Measurements from ENCODE around the gene NDUFA5. TPM values are rescaled to one million over a fixed set of nuclear protein-coding genes. Genes with fewer than 3 reads are reported as not detected.

The NDUFA5 gene
- polyA plus RNA-seq, 1 of the 3 experiments (the other 2 are of a cell fraction): 10.9 TPM

- TF ChIP-seq ZBTB33 (IDR thresholded peaks at IDR 0.05; ENCODE audit: borderline replicate concordance, low read depth) (peak; percentile 22; the same call in 1 of the 2 replicates), SIN3A (IDR thresholded peaks at IDR 0.05; ENCODE audit: borderline replicate concordance, low read depth, low read length) (peak; percentile 39; the same call in 1 of the 2 replicates), RXRA (IDR thresholded peaks at IDR 0.05; ENCODE audit: borderline replicate concordance, low read depth) (peak; percentile 77; the same call in 1 of the 2 replicates), FOXJ3 (CRISPR knock-in tag; IDR thresholded peaks at IDR 0.05) (no peak), NFIC (IDR thresholded peaks at IDR 0.05; ENCODE audit: borderline replicate concordance) (peak; percentile 67), FOSL2 (IDR thresholded peaks at IDR 0.05; ENCODE audit: borderline replicate concordance, low read depth) (peak; percentile 98), ELF1 (IDR thresholded peaks at IDR 0.05) (no peak), GATA2 (CRISPR knock-in tag; IDR thresholded peaks at IDR 0.05) (no peak), MXI1 (IDR thresholded peaks at IDR 0.05; ENCODE audit: low read depth, low read length) (no peak), MAX (IDR thresholded peaks at IDR 0.05; ENCODE audit: low read depth) (0 out of 2 replicates have a peak, but pooled peaks have one; percentile 23), RCOR1 (IDR thresholded peaks at IDR 0.05; ENCODE audit: low read length) (no peak), MEF2A (IDR thresholded peaks at IDR 0.05; ENCODE audit: borderline replicate concordance, low read depth) (no peak), TCF12 (IDR thresholded peaks at IDR 0.05) (peak; percentile 71)
Measured at GRCh38 chr7:123538189-123538714, 19.4 kb downstream of the NDUFA5 start (continued).

- H3K4me3 ChIP-seq (ENCODE audit: low read depth in 2 of 2, low read length in 1 of 2): no peak overlapping the region
- H3K9ac ChIP-seq: no peak overlapping the region
- H2AFZ ChIP-seq (ENCODE audit: low read depth): no peak overlapping the region
- no peaks in the 10 kb centered on the region for H3K27me3 ChIP-seq (ENCODE audit: insufficient read depth)
- H4K20me1 ChIP-seq (ENCODE audit: insufficient read depth): no peaks in the 10 kb centered on the region
- peaks cover 8 to 20% of the 10 kb centered on the region in 2 experiments for H3K4me1 ChIP-seq (ENCODE audit: control insufficient read depth in 1 of 2, insufficient read depth in 2 of 2, low read depth in 1 of 2, low read length in 1 of 2)
- DNase-seq: no peak
- H3K79me2 ChIP-seq (ENCODE audit: insufficient read depth): no peaks in the 10 kb centered on the region
- peak overlapping the region; percentile 43; the same call in 1 of the 2 replicates for H3K4me2 ChIP-seq
- WGBS (ENCODE audit: low lambda C conversion rate): 16% methylated on average over 3 of the region's 3 CpGs
- ChIA-PET CTCF (interaction anchor here (0.6 to 5.0 kb wide), 11 partner anchors 9 to 79 kb away, joined by 3 to 69 read pairs (median 4); partner anchors contain the start of gene NDUFA5), POLR2A (no interaction called here)
- no peaks in the 10 kb centered on the region for H3K9me3 ChIP-seq
- peaks cover 36% of the 10 kb centered on the region for H3F3A ChIP-seq (replicated peaks; ENCODE audit: insufficient read depth)
- H3K27ac ChIP-seq (ENCODE audit: low read depth in 2 of 2, low read length in 1 of 2): peak overlapping the region in 1 of 2 experiments; percentile 78; a peak in 2 of 4 replicates
- no peak for TF ChIP-seq TEAD4 (IDR thresholded peaks at IDR 0.05; ENCODE audit: borderline replicate concordance, insufficient read depth)
- TF ChIP-seq SIN3A (IDR thresholded peaks at IDR 0.05; ENCODE audit: borderline replicate concordance, low read depth, low read length): no peak
- peak; percentile 66 for TF ChIP-seq RAD21 (IDR thresholded peaks at IDR 0.05; ENCODE audit: low read length)
- TF ChIP-seq YY1 (IDR thresholded peaks at IDR 0.05; ENCODE audit: low read depth): no peak
- TF ChIP-seq CTCF (IDR thresholded peaks at IDR 0.05): peak; percentile 73
- TF ChIP-seq PBX3 (IDR thresholded peaks at IDR 0.05): no peak
- TF ChIP-seq ZBTB33 (IDR thresholded peaks at IDR 0.05; ENCODE audit: borderline replicate concordance, low read depth): no peak
- TF ChIP-seq FOXM1 (IDR thresholded peaks at IDR 0.05; ENCODE audit: low read depth): no peak
- no peak for TF ChIP-seq CHD2 (IDR thresholded peaks at IDR 0.05; ENCODE audit: low read length, partially characterized antibody)
- TF ChIP-seq ELF1 (IDR thresholded peaks at IDR 0.05): no peak
- TF ChIP-seq MXI1 (IDR thresholded peaks at IDR 0.05; ENCODE audit: low read depth, low read length): no peak
- TF ChIP-seq NFIC (IDR thresholded peaks at IDR 0.05; ENCODE audit: borderline replicate concordance): no peak
- TF ChIP-seq SMC3 (IDR thresholded peaks at IDR 0.05; ENCODE audit: low read depth, low read length): peak; percentile 43
- H3K9me2 ChIP-seq: no peaks in the 10 kb centered on the region
- peaks cover 6% of the 10 kb centered on the region in 2 experiments for H3K36me3 ChIP-seq (replicated peaks in 1 of 2; ENCODE audit: control insufficient read depth in 1 of 2, insufficient read depth in 2 of 2, low read length in 1 of 2)
Measured at GRCh38 chr7:123537026-123537642, 20.5 kb downstream of the NDUFA5 start.
